ENCODE data around the gene ACOXL.

GRCh38 chr2:110858993-110859701 lies 126.8 kb downstream of the ACOXL start:
- TF ChIP-seq CTCF (IDR thresholded peaks at IDR 0.05) (no peak), POLR2A (IDR thresholded peaks at IDR 0.05) (no peak)
